Measurements from ENCODE around the gene SART1.
"Not testable (repeated sequence)": the region's sequence is repeated elsewhere in the genome, so short reads cannot be mapped to it uniquely, and the experiment has no call there.

SART1 gene

GRCh38 chr11:65934014-65934413 is 27.5 kb upstream of the SART1 start:
- no peak for DNase-seq (ENCODE audit: low read depth in 2 of 2)

DNA sequence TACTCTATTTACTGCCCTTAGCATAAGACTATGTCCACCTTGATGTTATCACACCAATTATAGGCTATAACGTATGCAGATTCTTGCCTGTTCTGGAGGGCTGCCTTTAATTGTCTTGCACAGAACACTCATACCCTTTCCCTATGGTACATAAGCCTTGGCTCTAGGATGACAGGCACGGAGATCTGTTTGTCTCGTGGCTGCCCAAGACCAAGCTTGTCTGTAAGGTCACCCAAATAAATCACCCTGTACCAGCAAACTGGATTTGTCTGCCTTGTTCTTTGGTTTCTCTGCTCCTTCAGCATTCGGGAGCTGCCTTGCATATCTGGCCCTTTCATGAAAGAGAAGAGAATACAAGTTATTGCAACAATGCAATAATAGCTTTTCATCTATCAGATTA is 23.8 kb upstream of the SART1 start:
- no peak for DNase-seq (ENCODE audit: low read depth in 2 of 2)

- DNase-seq (ENCODE audit: low read depth in 2 of 2) = no peak
Measured at GRCh38 chr11:65941720-65942310, 19.7 kb upstream of the SART1 start.

DNA sequence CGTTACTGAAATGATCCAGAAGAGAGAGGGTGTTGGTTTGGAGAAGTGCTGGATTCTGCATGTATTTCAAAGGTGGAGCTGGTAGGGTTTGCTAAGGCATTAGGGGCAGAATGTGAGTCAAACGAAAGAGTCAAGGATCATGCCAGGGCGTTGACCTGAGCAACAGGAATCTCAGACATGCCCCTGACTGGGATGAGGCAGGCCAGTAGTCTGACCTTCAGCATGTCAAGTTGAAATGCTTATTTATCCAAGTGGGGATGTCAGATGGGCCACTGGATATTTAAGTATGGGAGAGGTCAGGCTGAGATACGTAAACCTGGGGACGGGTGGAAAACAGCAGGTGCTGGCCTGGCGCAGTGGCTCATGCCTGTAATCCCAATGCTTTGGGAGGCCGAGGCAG is 19.0 kb upstream of the SART1 start:
- no peak for DNase-seq (ENCODE audit: low read depth in 2 of 2)

- no peak for DNase-seq (ENCODE audit: low read depth in 2 of 2)
Measured at GRCh38 chr11:65944191-65944590, 17.3 kb upstream of the SART1 start.

- DNase-seq (ENCODE audit: low read depth in 2 of 2) = no peak
Measured at GRCh38 chr11:65944767-65945166, 16.8 kb upstream of the SART1 start.

- no peak for DNase-seq (ENCODE audit: low read depth in 2 of 2)
Measured at GRCh38 chr11:65945430-65945911, 16.1 kb upstream of the SART1 start, which contains the start of gene TSGA10IP. TSS of gene TSGA10IP (plus strand) at chr11:65945480. CDS start at chr11:65945676, 196 bp downstream.

GRCh38 chr11:65945941-65946558 is 15.5 kb upstream of the SART1 start:
- DNase-seq (ENCODE audit: low read depth in 2 of 2) = no peak

GRCh38 chr11:65946655-65947054 is 14.9 kb upstream of the SART1 start:
- no peak for DNase-seq (ENCODE audit: low read depth in 2 of 2)

DNA sequence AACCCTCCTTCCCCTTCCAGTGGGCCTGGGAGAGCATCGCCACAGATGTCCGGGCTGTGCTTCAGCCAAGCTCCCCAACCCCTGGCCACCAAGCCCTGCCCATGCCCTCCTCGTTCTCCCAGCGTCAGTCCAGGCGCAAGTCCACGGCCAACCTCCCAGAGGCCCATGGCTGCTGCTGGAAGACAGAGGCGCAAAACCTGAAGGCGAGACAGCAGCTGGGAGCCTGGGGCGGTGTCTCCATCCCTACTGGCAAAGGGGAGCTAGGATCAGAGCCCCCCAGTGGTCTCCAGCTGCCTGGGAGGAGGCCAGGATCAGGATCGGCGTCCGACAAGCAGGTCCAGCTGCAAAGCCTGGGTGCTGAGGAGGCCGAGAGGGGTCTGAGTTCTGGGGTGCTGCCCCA is 14.4 kb upstream of the SART1 start:
- no peak for DNase-seq (ENCODE audit: low read depth in 2 of 2)

- no peak for DNase-seq (ENCODE audit: low read depth in 2 of 2)
Measured at GRCh38 chr11:65947603-65948125, 13.9 kb upstream of the SART1 start.

DNA sequence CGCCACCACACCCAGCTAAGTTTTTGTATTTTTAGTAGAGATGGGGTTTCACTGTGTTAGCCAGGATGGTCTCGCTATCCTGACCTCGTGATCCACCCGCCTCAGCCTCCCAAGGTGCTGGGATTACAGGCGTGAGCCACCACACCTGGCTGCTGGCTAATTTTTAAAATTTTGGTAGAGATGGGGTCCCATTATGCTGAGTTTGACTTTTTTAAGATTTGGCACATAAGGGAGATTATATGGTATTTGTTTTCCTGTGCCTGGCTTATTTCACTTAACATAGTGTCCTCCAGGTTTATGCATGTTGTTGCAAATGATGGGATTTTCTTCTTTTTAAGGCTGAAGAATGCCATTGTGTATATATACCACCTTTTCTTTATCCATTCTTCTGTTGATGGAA is 10.8 kb upstream of the SART1 start:
- not testable (repeated sequence) for DNase-seq (ENCODE audit: low read depth in 2 of 2)

GRCh38 chr11:65951641-65952040 is 9.9 kb upstream of the SART1 start:
- not testable (repeated sequence) for DNase-seq (ENCODE audit: low read depth in 2 of 2)

- DNase-seq (ENCODE audit: low read depth in 2 of 2) = no peak
Measured at GRCh38 chr11:65952052-65952521, 9.4 kb upstream of the SART1 start.

DNA sequence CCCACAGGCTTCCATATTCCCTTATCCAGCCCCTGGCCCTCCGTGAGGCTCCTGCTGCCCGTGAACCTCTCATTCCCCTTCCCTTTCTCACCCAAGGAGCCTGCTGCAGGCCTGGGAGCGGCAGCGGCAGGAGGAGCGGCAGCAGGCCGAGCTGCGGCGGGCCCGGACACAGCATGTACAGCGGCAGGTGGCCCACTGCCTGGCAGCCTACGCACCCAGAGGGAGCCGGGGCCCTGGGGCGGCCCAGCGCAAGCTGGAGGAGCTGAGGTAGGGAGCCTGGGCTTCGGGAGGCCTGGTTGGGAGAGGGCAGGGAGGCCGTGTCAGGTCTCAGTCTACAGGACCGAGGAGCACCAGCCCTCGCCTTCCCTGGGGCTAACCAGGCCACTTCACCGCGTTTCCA is 8.1 kb upstream of the SART1 start:
- no peak for DNase-seq (ENCODE audit: low read depth in 2 of 2)

DNA sequence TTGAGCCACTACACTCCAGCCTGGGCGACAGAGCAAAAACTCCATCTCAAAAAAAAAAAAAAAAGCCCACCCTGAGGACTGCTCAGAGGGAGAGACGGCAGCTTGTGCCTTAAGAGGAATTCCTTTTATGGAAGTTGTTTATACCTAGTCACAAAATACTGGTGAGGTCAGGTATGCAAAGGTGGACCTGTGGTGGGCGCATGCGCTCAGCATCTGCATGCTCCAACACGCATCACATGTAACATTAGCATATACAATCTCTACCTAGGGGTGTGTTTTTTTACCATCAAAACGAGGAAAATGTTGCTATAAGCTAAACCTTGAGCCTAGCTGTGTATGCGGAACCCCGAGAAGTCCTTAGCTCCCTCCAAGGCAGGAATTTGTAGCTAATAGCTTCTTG is 6.8 kb upstream of the SART1 start:
- DNase-seq (ENCODE audit: low read depth in 2 of 2) = no peak

GRCh38 chr11:65958291-65958690 is 3.2 kb upstream of the SART1 start:
- DNase-seq (ENCODE audit: low read depth in 2 of 2) = no peak

GRCh38 chr11:65958774-65959420 is 2.6 kb upstream of the SART1 start:
- no peak for DNase-seq (ENCODE audit: low read depth in 2 of 2)

DNA sequence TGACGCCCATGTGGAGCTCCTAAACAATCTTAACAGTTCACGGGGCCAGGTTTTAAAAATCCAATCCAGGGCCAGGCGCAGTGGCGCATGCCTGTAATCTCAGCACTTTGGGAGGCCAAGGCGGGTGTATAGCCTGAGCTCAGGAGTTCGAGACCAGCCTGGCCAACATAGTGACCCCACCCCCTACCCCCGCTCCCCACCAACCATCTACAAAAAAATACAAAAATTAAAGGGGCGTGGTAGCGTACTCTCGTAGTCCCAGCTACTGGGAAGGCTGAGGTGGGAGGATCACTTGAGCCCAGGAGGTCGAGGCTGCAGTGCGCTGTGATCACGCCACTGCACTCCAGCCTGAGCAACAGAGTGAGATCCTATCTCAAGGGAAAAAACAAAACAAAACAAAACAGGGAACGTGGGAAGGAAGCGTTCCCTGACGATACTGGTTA is 689 bp upstream of the SART1 start:
- no peak for DNase-seq (ENCODE audit: low read depth in 2 of 2)

GRCh38 chr11:65962141-65962564 is 619 bp downstream of the SART1 start:
- DNase-seq (ENCODE audit: low read depth in 2 of 2) = peak in 1 of 2 donors; percentile 19

DNA sequence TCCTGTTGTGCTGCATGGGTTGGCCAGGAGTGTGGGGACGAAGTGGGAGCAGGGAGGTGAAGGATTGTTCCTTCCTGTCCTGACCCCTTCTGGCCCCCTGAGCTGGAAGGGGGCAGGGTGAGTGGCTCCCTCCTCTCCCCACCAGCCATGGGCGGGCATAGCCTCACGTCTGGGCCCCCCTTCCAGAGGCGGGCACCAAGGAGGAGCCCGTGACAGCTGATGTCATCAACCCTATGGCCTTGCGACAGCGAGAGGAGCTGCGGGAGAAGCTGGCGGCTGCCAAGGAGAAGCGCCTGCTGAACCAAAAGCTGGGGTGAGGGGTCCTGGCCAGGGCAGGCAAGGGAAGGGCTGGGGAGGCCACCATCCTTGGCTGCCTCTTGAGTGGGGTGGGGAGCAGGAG is 3.4 kb downstream of the SART1 start:
- DNase-seq (ENCODE audit: low read depth in 2 of 2) = no peak

DNA sequence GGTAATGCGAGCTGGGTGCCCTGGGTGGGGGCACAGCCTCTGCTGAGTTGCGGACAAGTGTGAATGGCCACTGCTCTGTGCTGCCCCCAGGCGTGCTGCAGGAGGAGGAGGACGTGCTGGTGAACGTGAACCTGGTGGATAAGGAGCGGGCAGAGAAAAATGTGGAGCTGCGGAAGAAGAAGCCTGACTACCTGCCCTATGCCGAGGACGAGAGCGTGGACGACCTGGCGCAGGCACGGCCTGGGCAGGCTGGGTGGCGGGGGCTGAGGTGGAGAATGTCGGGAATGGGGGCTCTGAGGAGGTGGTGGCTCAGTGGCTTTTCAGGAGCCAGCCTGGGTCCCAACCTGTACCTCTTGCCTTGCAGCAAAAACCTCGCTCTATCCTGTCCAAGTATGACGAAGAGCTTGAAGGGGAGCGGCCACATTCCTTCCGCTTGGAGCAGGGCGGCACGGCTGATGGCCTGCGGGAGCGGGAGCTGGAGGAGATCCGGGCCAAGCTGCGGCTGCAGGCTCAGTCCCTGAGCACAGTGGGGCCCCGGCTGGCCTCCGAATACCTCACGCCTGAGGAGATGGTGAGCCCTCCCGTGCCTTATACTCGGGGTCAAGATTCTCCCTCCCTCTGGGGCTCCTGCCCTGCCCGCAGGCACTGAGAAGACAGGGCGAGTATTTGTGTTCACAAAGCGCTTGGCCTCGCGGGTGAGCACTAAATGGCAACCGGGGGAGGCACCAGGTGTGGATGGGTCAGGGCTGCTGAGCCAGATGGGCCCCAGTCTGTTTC is 4.6 kb downstream of the SART1 start:
- DNase-seq (ENCODE audit: low read depth in 2 of 2) = no peak
